Prostate gland (tissue), 2 donors: ENCODE measurements around the gene LFNG. TPM values are rescaled to one million over a fixed set of nuclear protein-coding genes. Genes with fewer than 3 reads are reported as not detected.

ENCODE experiments used
- microRNA-seq: library from miRNA; unstranded; fragments of <30 nt; microRNA quantifications from one replicate; pipeline ENCODE4, GENCODE V29; 2016
- small RNA-seq, 2 donors: library from RNA; depleted of rRNA; stranded (forward); fragments of <200 nt; gene quantifications; one replicate each; pipeline ENCODE3, GENCODE V24; 2016
- total RNA-seq, 2 donors: library from RNA; depleted of rRNA; stranded (reverse); fragments of >200 nt; gene quantifications; one replicate each; pipeline ENCODE4 v1.1.0, GENCODE V29; 2016

Gene LFNG
- total RNA-seq, 2 donors from 2014 or later = 45.6 to 51.7 TPM

Small RNAs within 50 kb of the gene (microRNA-seq; reads per million reads assigned to microRNA genes)
- not detected for gene MIR4648

Small RNAs within 50 kb of the gene (small RNA-seq; reads per million reads assigned to genes)
- gene MIR4648 = 0 to 0.10 reads per million in 2 donors

Other genes starting within 250 kb of the LFNG start
- gene SNX8, start 205.3 kb upstream of the LFNG start, total RNA-seq = 10 to 100 TPM; 10.7 to 29.2 TPM
- 100 to 1,000 TPM; 141 to 220 TPM for gene EIF3B, start 164.9 kb upstream of the LFNG start, total RNA-seq
- 10 to 100 TPM; 22.4 to 36.1 TPM for gene CHST12, start 116.2 kb upstream of the LFNG start, total RNA-seq
- not detected for gene GRIFIN, start 43.4 kb upstream of the LFNG start, total RNA-seq
- gene BRAT1, start 35.8 kb downstream of the LFNG start, total RNA-seq = 100 to 1,000 TPM in 1 of 2 donors, 10 to 100 TPM in 1; 83.9 to 113 TPM
- gene IQCE, start 39.2 kb downstream of the LFNG start, total RNA-seq = 10 to 100 TPM; 20.2 to 41.9 TPM
- gene TTYH3, start 112.2 kb downstream of the LFNG start, total RNA-seq = 10 to 100 TPM; 30.1 to 76.2 TPM
- under 1 TPM in 1 of 2 donors, not detected in 1; 0.62 TPM for gene AMZ1, start 168.4 kb downstream of the LFNG start, total RNA-seq